ENCODE measurements around the gene NMBR.
"Not testable (repeated sequence)": the region's sequence is repeated elsewhere in the genome, so short reads cannot be mapped to it uniquely, and the experiment has no call there.

Gene NMBR

GRCh38 chr6:142035890-142036289 lies 111.0 kb downstream of the NMBR start:
- TF ChIP-seq, protein P1, sequence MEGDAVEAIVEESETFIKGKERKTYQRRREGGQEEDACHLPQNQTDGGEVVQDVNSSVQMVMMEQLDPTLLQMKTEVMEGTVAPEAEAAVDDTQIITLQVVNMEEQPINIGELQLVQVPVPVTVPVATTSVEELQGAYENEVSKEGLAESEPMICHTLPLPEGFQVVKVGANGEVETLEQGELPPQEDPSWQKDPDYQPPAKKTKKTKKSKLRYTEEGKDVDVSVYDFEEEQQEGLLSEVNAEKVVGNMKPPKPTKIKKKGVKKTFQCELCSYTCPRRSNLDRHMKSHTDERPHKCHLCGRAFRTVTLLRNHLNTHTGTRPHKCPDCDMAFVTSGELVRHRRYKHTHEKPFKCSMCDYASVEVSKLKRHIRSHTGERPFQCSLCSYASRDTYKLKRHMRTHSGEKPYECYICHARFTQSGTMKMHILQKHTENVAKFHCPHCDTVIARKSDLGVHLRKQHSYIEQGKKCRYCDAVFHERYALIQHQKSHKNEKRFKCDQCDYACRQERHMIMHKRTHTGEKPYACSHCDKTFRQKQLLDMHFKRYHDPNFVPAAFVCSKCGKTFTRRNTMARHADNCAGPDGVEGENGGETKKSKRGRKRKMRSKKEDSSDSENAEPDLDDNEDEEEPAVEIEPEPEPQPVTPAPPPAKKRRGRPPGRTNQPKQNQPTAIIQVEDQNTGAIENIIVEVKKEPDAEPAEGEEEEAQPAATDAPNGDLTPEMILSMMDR (conservative IDR thresholded peaks at IDR 0.05; ENCODE audit: low read depth, low read length): no peak
- no peak overlapping the region for H3K4me3 ChIP-seq (ENCODE audit: low read length)
- DNase-seq (ENCODE audit: low read depth): no peak

DNA sequence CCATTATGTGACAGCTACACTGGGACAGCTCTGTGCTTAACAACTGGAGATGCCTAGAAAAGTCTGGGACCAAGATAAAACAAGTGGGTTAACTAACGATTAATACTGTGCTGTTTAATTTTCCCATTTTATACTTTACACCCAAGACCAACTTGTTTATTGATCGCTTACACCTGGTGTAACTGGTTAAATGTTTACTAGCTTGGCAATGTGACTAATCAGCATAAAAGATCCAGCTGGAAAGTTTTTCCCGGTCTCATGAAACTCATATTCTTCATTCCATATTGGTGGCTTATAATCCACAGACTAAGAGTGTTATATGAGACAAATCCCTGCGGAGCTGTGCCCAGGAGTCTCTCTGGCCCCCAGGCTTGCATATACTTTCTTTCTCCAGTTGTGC lies 115.9 kb downstream of the NMBR start:
- H3K4me3 ChIP-seq (ENCODE audit: low read length): no peak overlapping the region
- TF ChIP-seq, protein P1 (conservative IDR thresholded peaks at IDR 0.05; ENCODE audit: low read depth, low read length): no peak
- DNase-seq (ENCODE audit: low read depth): no peak

- TF ChIP-seq, protein P1 (conservative IDR thresholded peaks at IDR 0.05; ENCODE audit: low read depth, low read length): no peak
- peak overlapping the region; percentile 27 for H3K4me3 ChIP-seq (ENCODE audit: low read length)
- DNase-seq (ENCODE audit: low read depth): no peak
Observed at GRCh38 chr6:142030115-142030619, 116.8 kb downstream of the NMBR start.

DNA sequence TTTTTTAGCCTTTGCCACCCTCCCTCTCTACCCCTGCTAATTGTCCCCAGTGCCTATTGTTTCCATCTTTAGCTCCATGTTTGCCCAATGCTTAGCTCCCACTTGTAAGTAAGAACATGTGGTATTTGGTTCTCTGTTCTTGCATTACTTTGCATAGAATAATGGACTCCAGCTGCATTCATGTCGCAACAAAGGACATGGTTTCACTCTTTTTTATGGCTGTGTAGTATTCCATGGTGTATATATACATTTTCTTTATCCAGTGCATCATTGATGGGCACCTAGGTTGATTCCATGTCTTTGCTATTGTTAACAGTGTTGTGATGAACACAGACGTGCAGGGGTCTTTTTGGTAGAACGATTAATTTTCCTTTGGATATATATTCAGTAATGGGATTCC lies 118.4 kb downstream of the NMBR start:
- no peak overlapping the region for H3K4me3 ChIP-seq (ENCODE audit: low read length)
- DNase-seq (ENCODE audit: low read depth): no peak
- TF ChIP-seq, protein P1 (conservative IDR thresholded peaks at IDR 0.05; ENCODE audit: low read depth, low read length): no peak

DNA sequence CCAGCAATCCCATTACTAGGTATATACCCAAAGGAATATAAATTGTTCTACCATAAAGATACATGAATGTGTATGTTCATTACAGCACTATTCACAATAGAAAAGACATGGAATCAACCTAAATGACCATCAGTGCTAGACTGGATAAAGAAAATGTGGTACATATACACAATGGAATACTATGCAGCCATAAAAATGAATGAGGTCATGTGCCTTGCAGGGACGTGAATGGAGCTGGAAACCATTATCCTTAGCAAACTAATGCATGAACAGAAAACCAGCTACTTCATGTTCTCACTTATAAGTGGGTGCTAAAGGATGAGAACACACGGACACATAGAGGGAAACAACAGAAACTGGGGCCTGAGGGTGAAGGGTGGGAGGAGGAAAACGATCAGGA lies 119.1 kb downstream of the NMBR start:
- not testable (repeated sequence) for H3K4me3 ChIP-seq (ENCODE audit: low read length)

DNA sequence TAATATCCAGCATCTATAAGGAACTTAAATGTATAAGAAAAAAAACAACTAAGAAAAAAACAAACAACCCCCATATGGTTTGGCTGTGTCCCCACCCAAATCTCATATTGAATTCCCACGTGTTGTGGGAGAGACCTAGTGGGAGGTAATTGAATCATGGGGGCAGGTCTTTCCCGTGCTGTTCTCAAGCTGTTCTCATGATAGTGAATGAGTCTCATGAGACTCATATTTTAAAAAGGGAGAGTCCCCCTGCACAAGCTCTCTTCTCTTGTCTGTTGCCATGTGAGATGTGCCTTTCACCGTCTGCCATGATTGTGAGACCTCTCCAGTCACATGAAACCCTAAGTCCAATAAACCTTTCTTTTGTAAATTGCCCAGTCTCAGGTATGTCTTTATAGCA lies 119.8 kb downstream of the NMBR start:
- TF ChIP-seq, protein P1 (conservative IDR thresholded peaks at IDR 0.05; ENCODE audit: low read depth, low read length): no peak
- no peak overlapping the region for H3K4me3 ChIP-seq (ENCODE audit: low read length)
- DNase-seq (ENCODE audit: low read depth): no peak

More for the DNA sequence above, 119.1 kb downstream of the NMBR start:
- not testable (repeated sequence) for DNase-seq (ENCODE audit: low read depth)

DNA sequence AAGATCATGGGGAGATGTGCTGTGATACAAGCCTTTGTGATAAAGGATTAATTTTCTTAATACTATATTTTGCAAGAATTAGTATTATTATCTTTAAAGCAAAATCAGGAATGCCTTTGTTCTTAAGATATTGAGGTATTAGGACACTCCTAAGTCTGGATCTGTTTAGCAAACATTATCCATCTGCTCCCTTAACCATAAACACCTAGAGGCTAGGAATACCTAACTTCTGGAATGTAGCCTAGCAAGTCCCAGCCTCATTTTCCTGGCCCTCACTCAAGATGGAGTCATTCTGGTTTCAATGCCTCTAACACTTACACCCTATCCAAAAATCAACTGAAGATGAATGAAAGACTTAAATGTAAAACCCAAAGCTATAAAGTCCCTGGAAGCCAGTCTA lies 120.5 kb downstream of the NMBR start:
- no peak for DNase-seq (ENCODE audit: low read depth)
- TF ChIP-seq, protein P1 (conservative IDR thresholded peaks at IDR 0.05; ENCODE audit: low read depth, low read length): no peak
- no peak overlapping the region for H3K4me3 ChIP-seq (ENCODE audit: low read length)

Data from retinal pigment epithelial cell (primary cell).